Stimulated activated CD4-positive, alpha-beta T cell treated with anti-CD3 and anti-CD28 coated beads, Interleukin-1b, Interleukin-23, amount 100 ng/mL, for 1 hour (primary cell): ENCODE data around the gene MAX.

Experiments
- DNase-seq, 2 donors: peaks; one replicate each; pipeline ENCODE4 v3.0.0-alpha.2; 2020; ENCODE audit warnings: low read depth in 2 of 2

MAX gene

GRCh38 chr14:65073605-65074201, 28.6 kb downstream of the MAX start:
- no peak for DNase-seq

- DNase-seq, result no peak
These were observed 29.4 kb downstream of the MAX start for GRCh38 chr14:65072937-65073336.

GRCh38 chr14:65072256-65072655, 30.1 kb downstream of the MAX start:
- DNase-seq, result no peak

GRCh38 chr14:65071544-65071943, 30.8 kb downstream of the MAX start:
- no peak for DNase-seq

GRCh38 chr14:65070471-65070976, 31.8 kb downstream of the MAX start:
- DNase-seq, result no peak

- DNase-seq, result no peak
These were observed 32.4 kb downstream of the MAX start for GRCh38 chr14:65069874-65070413.

- DNase-seq, result no peak
These were observed 36.6 kb downstream of the MAX start for GRCh38 chr14:65065719-65066118.

GRCh38 chr14:65062096-65063075, 39.9 kb downstream of the MAX start:
- DNase-seq, result no peak

- no peak for DNase-seq
These were observed 44.6 kb downstream of the MAX start for GRCh38 chr14:65057695-65058094.

- DNase-seq, result no peak
These were observed 47.7 kb downstream of the MAX start for GRCh38 chr14:65054471-65055085.

- no peak for DNase-seq
These were observed 48.9 kb downstream of the MAX start for GRCh38 chr14:65053466-65053865.

- DNase-seq, result no peak
These were observed 49.5 kb downstream of the MAX start for GRCh38 chr14:65052832-65053231.

GRCh38 chr14:65045709-65046108, 56.6 kb downstream of the MAX start:
- no peak for DNase-seq

- DNase-seq, result no peak
These were observed 57.3 kb downstream of the MAX start for GRCh38 chr14:65045006-65045405.

- DNase-seq, result no peak
These were observed 57.7 kb downstream of the MAX start for GRCh38 chr14:65044596-65044959.

GRCh38 chr14:65043893-65044595, 58.3 kb downstream of the MAX start:
- no peak for DNase-seq

GRCh38 chr14:65042731-65043372, 59.5 kb downstream of the MAX start:
- DNase-seq, result no peak

GRCh38 chr14:65042296-65042695, 60.0 kb downstream of the MAX start:
- DNase-seq, result no peak

GRCh38 chr14:65041434-65041915, 60.8 kb downstream of the MAX start:
- DNase-seq, result no peak

GRCh38 chr14:65040666-65041433, 61.5 kb downstream of the MAX start:
- DNase-seq, result no peak
